HG03442 (cell line): ENCODE data around the gene TGFB1I1.

Experiments used
- ATAC-seq: cut with Tn5 transposase; IDR thresholded peaks from one replicate; pipeline ENCODE4 v1.9.1; 2021; ENCODE audit warnings: mild to moderate bottlenecking, moderate library complexity; ENCODE audit not compliant: unreplicated experiment

Gene TGFB1I1

DNA sequence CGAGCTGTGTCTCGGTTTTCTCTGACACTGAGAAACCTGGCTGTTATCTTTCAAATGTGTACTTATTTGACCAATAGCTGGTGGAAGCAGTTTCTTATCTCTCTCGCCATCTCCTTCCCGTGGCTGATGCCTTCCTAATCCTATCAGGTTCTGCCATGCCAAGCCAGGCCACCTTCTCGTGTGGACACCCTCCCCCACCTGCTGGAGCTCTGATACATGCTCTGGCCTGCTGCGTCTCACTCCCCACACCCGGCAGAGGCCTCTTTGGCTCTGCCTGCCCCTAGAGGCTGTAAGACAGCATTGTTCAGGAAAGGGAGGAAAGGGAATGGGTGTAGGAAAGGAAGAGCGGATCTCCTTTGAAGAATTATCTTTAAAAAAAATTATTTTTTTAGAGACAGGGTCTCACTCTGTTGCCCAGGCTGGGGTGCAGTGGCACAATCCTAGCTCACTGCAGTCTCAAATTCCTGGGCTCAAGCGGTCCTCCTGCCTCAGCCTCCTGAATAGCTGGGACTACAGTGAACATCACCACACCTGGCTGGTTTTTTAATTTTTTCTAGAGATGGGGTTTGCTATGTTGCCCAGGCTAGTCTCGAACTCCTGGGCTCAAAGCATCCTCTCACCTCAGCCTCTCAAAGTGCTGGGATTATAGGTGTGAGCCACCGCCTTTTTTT is 20.1 kb upstream of the TGFB1I1 start:
- ATAC-seq, result peak; percentile 45

DNA sequence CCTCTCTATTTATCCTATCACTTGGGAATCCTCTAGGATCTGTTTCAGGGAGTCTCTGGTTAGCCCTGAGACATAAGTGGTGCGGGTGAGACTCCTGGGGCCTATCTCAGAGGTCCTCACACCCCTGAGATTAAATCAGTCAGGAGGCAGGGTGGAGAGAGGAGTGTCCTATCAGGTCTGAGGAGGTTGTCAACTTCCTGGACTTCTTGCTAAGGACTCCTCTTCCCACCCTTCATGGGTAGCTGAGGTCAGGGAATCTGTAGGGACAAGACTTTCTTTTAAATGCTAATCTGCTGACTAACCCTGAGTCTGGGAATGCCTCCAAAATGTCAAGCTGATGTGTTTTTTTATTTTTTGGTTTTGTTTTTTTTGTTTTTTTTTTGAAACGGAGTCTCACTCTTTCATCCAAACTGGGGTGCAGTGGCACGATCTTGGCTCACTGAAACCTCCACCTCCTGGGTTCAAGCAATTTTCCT is 19.3 kb upstream of the TGFB1I1 start:
- ATAC-seq, result no peak

DNA sequence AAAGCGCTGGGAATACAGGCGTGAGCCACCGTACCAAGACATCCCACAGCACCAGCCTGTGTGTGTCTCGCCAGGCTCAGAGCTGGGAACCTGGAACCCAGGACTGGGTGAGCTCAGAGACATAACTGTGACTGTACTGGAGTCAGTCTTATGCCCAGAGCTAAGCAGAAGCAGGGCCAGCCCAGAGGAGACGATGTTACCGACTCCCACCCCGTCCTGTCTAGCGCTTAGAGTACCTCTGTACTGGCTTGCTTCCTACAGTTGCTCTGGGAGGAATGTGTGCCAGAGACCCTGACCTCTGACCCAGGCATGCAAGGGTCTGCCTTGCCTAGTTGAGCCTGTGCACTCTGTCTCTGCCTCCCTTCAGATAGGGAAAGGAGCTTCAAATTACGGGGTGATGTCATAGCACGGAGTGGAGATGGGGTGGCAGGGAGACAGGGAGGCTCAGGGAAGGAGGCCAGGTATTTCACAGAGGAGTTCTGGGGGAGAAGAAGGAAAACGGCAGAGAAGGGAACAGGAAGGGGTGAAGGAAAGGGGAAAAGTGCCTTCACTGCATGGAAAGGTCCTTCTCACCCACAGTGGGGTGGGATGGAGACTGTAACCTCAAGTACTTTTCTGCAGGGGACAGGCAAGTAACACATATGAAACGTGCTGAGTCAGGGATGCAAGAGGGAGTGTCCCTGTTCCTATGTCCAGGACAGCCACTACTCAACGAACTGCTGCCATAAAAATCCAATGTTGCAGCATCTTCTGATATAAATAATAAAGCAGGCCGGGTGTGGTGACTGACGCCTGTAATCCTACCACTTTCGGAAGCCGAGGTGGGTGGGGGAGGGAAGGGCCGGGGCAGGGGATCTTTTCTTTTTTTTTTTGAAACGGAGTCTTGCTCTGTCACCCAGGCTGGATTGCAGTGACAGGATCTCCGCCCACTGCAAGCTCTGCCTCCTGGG is 18.4 kb upstream of the TGFB1I1 start:
- ATAC-seq, result no peak

DNA sequence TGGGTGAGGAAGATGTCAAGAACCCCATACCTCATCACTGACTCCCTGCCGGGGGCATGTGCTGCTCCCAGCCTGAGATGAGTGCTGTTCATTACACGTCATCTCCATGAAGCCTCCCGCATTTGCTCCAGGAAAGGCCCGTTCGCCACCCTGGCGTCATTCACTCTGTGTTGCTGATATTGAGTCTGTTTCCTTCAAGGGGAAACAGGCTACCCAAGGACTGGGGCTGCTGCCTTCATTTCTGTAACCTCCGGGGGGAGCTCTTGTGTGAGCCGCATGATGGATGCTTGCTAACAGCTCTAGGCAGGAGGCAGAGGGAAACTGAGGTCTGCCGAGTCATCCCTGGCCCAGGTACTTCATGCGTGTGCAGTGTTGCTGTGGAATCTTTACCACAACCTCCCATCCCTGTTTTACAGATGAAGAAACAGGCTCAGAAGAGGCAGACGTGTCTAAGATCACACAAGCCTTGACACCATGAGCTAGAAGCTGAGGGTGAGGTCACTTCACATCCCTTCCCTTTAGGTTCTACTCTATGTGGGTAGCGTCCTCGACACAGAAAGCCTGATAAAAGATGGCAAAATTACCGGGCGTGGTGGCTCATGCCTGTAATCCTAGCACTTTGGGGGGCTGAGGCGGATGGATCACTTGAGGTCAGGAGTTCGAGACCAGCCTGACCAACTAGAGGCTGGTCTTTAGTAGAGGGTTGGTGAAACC is 16.2 kb upstream of the TGFB1I1 start:
- ATAC-seq, result no peak

DNA sequence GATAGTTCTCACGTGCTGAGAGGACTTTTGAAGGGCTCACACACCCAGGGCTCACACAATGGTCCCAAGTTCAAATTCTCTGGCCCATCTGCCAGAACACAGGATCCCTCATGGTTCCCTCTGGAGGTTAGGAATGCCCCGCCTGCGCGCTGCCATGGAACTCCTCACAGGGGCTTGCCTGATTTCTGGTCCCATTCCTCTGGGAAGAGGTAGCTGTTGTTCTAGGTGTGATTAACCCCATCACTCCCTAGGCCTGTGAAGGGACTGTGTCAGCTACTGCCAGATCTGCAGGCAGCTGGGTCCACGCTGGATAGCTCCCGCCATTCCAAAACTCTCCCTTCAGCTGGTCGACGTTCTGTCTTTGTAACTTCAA is 15.0 kb upstream of the TGFB1I1 start:
- no peak for ATAC-seq

DNA sequence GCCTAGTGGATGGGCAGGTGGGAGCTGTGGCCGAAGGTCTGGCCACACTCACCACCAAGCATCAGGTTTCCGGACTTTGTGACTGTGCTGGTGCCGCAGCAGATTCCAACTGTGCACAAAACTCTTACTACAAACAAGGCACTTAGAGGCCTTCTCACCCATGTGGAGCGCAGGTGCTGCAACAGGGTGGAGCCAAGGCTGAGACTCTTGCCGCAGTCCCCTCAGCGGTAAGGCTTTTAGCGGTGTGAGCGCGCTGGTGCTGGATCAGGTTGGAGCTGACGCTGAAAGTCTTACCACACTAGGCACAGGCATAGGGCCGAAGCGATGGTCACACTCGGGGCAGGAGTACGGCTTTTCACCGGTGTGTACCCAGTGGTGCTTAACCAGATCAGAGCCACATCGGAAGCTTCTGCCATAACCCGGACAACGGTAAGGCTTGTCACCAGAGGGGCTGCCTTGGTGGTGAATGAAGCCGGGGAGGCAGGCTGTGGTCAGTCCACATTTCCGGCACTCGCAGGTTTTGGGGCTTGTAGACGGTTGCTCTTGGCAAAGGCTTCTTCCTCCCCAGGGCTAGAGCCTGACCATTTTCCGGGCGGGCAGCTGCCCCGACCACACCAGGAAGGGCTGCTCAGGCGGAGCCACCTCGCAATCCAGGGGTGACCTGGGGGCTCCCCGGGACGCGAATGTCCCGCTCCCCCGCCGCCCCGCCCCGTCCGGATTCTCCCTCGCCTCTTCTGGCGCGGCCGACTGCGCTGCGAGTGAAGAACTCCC is 13.7 kb upstream of the TGFB1I1 start:
- ATAC-seq, result peak; percentile 6

DNA sequence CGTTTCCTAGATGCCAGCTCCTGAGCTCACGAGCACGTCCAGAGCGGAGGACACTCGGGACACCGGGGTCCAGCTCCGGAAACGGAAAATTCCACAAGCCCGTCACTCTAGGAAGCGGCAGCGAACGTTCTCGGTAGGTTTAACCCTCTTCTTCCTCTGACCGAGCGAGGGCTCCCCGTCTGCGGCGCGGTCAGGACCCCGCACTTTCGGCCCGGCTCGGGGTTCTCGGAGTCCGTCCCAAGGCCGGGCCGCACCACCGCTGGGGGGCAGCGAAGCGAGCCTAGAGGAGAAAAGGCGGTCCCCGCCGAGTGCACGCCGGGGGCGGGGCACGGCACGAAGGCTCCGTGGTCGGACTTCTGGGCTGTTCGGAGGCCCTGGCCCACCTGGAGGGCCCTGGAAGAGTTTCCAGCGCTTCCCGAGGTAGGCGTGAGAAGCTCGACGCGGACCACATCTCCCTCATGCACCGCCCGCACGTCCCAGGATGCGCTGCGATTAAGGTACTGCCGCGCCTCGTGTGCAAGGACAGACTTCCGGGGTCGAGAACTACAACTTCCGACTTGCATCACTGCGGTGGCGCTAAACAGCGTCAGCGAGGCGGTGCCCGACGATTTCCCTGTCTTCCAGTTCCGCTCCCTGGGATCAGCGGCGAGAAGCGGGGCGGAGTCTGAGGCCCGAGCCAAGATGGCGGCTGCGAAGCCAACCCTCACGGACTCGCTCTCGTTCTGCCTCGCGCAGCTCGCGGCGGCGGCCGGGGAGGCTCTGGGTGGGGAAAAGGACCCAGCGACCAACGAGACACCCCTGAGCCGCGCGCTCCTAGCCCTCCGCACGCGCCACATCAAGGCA is 12.9 kb upstream of the TGFB1I1 start, which contains the start of gene ARMC5:
Gene ARMC5, plus strand, starts transcription at position 658 of the 843 bp plus-strand sequence. Its CDS starts 24 bp downstream, at position 682.
- peak; percentile 67 for ATAC-seq

DNA sequence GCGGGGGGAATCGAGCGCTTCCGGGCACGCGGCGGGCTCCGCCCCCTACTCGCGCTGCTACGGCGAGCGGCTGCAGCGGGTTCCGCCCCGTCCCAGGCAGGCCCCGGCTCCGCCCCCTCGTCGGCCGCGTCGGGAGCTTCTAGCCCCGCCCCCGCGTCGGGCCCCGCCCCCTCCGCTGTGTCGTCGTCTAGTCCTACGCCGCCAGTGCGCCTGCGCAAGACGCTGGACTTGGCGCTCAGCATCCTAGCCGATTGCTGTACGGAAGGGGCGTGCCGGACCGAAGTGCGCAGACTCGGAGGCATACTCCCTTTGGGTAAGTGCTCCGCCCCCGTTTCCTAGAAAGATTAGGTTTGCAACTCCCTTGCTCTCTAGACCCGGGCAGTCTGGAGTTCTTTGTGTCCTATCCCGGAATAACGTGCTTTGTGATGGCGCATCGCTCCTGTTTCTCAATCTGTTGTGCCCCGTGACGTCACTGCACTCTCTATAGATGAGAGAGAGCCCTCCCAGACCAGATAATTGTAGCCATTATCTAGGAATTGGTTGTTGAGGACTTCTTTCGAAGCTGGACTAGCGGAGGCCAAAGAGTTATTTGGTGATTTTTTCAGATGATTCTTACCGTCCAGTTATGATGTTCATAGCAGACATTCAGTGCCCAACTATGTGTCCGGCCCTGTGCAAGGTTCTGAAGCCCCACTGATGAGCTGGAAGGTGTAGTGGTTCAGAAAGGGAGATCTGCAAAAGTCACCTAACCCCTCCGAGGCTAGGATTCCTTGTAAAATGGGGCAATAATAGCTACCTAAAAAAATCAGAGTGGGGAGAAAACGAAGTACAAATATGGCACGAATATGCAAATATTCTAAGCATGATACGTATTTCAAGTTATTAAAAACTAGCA is 12.0 kb upstream of the TGFB1I1 start:
- peak; percentile 65 for ATAC-seq

DNA sequence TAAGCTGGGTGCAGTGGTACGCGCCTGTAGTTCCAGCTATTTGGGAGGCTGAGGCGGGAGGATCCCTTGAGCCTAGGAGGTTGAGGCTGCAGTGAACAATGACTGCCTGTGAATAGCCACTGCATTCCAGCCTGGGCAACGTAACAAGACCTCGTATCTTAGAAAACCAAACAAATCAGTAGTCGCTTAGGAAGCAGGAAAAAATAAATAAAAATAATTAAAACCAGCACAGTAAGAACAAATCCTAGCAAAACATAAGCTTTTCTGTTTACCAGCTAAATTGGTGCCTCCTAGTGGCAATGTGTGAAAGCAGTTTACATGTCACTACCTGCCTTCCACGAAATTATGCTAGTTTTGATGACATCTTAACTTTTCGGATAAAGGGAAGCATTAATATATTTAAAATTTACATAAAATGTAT is 11.4 kb upstream of the TGFB1I1 start:
- ATAC-seq, result no peak

DNA sequence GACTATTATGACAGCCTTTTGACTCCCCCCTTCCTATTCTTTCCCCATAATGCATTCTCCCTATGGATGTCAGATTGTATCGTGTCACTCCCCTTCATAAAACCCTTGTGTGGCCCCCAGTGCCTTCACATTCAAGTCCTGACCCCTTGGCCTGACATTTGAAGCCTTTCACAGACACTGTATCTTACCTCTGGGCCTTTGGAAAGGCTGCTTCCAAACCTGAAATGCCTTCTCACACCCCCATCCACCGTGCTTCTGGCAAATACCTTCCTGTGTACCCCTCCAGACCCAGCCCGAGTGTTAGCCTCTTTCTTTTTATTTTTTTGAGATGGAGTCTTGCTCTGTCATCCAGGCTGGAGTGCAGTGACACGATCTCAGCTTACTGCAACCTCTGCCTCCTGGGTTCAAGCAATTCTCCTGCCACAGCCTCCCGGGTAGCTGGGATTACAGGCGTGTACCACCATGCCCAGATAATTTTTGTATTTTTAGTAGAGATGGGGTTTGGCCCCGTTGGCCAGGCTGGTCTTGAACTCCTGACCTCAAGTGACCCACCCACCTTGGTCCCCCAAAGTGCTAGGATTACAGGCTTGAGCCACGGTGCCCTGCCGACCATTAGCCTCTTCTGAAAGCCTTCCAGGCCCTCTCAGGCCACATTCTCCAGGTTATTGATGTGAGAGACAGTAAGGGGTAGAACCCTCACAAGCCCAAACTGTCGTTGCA is 10.6 kb upstream of the TGFB1I1 start:
- ATAC-seq, result no peak

DNA sequence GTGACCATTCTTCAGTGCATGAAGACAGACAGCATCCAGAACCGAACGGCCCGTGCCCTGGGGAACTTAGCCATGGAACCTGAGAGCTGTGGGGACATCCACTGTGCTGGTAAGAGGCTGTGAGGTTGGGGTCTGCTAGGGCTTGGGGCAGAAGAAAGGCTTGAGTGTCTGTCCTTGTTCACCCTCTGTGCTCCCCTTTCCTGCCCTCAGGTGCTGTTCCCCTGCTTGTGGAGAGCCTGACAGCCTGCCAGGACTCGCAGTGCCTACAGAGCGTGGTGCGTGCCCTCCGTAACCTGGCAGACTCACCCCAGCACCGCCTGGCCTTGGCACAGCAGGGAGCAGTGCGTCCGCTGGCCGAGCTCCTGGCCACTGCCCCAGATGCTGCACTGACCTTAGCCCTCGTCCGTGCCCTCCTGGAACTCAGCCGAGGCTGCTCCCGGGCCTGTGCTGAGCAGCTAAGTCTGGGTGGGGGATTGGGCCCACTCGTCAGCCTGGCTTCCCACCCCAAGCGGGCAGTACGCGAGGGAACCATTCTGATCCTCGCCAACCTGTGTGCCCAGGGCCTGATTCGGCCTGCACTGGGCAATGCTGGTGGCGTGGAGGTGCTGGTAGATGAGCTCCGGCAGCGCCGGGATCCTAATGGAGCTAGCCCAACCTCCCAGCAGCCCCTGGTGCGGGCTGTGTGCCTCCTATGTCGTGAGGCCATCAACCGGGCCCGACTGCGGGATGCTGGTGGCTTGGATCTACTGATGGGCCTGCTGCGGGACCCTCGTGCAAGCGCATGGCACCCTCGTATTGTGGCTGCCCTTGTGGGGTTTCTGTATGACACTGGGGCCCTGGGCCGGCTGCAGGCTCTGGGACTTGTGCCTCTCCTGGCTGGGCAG is 9.8 kb upstream of the TGFB1I1 start:
- no peak for ATAC-seq

DNA sequence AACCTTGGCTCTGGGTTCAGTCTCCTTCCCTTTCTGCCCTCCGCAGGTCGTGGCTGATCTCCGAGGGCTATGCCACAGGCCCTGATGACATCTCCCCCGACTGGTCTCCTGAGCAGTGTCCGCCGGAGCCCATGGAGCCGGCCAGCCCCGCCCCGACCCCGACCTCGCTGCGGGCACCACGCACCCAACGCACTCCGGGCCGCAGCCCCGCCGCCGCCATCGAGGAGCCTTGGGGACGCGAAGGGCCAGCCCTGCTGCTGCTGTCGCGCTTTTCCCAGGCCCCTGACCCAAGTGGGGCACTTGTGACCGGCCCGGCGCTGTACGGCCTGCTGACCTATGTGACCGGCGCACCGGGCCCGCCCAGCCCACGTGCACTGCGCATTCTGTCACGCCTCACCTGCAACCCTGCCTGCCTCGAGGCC is 7.6 kb upstream of the TGFB1I1 start:
- ATAC-seq, result no peak

DNA sequence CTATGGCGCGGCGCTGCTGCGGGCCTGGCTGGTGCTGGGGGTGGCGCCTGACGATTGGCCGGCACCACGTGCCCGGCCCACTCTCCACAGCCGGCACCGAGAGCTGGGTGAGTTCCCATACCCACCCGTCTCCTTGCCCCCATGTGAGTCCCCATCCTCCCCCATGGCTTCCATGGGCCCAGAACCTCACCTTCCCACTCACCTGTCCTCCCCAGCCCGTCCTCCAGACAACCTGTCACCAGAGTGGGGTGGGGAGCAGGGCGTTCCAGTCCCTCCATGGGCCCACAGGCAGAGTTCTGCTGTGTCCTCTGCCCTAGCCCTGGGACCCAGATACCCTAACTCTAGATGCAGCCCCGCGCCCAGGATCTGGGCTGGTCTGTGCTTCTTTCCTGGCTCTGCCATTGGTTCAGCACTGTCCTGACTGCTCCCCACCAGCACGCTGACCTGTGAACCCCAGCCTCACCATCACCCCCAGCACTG is 7.1 kb upstream of the TGFB1I1 start:
- ATAC-seq, result no peak

DNA sequence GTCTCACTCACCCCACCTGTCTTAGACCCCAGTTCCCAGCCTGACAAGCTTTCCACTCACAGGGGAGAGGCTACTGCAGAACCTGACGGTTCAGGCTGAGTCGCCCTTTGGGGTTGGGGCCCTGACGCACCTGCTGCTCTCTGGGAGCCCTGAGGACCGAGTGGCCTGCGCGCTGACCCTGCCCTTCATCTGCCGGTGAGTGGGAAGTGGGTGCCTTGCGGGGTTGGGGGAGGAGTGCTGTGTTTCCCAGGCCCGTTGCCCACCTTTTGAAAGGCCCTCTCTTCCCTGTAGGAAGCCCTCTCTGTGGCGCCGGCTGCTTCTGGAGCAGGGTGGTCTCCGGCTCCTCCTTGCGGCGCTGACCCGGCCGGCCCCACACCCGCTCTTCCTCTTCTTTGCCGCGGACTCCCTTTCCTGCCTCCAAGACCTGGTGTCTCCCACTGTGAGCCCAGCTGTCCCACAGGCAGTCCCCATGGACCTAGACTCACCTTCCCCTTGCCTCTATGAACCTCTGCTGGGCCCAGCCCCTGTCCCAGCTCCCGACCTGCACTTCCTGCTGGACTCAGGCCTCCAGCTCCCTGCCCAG is 6.1 kb upstream of the TGFB1I1 start:
- no peak for ATAC-seq

DNA sequence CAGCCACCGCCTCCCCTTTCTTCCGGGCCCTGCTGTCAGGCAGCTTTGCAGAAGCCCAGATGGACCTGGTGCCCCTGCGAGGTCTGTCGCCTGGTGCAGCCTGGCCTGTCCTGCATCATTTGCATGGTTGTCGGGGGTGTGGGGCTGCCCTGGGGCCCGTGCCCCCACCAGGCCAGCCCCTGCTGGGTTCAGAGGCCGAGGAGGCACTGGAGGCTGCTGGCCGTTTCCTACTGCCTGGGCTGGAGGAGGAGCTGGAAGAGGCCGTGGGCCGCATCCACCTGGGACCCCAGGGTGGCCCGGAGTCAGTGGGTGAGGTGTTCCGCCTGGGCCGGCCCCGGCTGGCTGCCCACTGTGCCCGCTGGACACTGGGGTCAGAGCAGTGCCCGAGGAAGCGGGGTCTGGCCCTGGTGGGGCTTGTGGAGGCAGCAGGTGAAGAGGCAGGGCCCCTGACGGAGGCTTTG is 5.5 kb upstream of the TGFB1I1 start:
- no peak for ATAC-seq

DNA sequence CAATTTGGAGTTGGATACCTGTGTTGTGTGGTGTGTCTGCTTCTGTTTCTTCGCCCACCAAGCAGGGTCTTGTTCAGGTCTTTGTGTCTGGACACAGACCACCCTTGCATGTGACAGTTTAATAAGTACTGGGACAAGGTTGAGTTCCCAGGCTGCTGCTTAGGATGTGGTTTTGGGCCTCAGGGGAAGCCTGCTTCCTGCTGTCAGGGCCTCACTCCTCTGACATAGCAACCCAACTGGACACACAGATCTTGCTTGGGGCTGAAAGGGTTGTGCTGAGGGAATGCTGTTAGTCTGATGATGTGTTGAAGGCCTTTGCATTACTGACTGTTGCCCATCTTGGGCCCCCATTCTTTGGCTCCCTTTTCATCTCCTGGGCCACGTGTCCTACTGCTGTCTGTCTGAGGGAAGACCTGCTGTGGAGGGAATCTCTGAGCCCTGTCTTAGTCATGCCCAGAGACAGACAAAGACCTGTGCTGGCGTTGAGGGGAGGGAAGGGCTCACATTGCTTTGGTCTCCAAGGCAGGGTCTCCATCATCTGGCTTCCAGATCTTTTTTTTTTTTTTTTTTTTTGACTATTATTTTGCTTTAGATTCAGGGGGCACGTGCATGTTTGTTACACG is 4.7 kb upstream of the TGFB1I1 start:
- ATAC-seq, result no peak
